ENCODE data around the gene SH3RF1.

DNA sequence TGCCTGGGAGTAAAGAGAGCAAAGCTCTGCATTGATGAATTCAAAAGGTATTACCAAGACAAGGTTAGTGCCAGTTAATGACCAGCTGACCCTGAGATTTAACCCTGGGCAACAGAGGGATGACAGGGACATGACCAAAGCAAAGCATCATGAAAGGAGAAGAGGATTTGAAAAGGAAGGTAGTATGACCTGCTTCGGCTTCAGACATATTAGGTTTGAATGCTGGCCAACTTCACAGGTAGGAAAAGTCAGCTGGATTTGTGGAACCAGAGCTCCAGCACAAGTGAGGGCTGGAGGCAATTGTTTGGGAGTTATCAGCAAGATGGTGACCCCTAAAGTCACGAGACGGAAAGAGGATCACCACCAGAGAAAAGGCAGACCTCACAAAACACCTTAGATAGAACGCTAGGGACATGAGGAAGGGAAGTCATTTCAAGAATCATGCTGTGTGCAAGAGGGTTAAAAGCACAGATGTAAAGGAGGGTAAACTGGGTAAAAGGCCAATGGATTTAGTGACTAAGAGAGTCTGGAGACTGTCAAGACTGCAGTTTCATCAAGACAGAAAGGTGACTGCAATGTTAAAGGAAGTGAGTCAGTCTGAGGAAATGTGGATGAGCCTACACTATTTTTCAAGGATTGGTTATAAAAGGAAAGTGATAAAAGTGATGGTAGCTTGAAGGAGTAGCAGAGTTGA lies 45.6 kb downstream of the SH3RF1 start:
- TF ChIP-seq, protein P1, sequence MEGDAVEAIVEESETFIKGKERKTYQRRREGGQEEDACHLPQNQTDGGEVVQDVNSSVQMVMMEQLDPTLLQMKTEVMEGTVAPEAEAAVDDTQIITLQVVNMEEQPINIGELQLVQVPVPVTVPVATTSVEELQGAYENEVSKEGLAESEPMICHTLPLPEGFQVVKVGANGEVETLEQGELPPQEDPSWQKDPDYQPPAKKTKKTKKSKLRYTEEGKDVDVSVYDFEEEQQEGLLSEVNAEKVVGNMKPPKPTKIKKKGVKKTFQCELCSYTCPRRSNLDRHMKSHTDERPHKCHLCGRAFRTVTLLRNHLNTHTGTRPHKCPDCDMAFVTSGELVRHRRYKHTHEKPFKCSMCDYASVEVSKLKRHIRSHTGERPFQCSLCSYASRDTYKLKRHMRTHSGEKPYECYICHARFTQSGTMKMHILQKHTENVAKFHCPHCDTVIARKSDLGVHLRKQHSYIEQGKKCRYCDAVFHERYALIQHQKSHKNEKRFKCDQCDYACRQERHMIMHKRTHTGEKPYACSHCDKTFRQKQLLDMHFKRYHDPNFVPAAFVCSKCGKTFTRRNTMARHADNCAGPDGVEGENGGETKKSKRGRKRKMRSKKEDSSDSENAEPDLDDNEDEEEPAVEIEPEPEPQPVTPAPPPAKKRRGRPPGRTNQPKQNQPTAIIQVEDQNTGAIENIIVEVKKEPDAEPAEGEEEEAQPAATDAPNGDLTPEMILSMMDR (IDR thresholded peaks at IDR 0.05 in 2 of 3, conservative IDR thresholded peaks at IDR 0.05 in 1 of 3; ENCODE audit: borderline replicate concordance in 1 of 3, insufficient read depth in 1 of 3, low read depth in 2 of 3, low read length in 2 of 3) = no peak
- peak; percentile 36; the same call in 1 of the 2 replicates for TF ChIP-seq RAD21 (IDR thresholded peaks at IDR 0.05; ENCODE audit: low read depth)
- TF ChIP-seq POLR2A (IDR thresholded peaks at IDR 0.05; ENCODE audit: borderline replicate concordance, extremely low read depth, insufficient read depth, insufficient read length) = no peak
- TF ChIP-seq, protein P2, sequence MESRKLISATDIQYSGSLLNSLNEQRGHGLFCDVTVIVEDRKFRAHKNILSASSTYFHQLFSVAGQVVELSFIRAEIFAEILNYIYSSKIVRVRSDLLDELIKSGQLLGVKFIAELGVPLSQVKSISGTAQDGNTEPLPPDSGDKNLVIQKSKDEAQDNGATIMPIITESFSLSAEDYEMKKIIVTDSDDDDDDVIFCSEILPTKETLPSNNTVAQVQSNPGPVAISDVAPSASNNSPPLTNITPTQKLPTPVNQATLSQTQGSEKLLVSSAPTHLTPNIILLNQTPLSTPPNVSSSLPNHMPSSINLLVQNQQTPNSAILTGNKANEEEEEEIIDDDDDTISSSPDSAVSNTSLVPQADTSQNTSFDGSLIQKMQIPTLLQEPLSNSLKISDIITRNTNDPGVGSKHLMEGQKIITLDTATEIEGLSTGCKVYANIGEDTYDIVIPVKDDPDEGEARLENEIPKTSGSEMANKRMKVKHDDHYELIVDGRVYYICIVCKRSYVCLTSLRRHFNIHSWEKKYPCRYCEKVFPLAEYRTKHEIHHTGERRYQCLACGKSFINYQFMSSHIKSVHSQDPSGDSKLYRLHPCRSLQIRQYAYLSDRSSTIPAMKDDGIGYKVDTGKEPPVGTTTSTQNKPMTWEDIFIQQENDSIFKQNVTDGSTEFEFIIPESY (IDR thresholded peaks at IDR 0.05; ENCODE audit: extremely low read depth, insufficient replicate concordance, low read length) = no peak
- peak; percentile 93 for TF ChIP-seq SIN3A (IDR thresholded peaks at IDR 0.05; ENCODE audit: low read depth)
- no peak for TF ChIP-seq EZH2 (IDR thresholded peaks at IDR 0.05)
- TF ChIP-seq, protein P3, sequence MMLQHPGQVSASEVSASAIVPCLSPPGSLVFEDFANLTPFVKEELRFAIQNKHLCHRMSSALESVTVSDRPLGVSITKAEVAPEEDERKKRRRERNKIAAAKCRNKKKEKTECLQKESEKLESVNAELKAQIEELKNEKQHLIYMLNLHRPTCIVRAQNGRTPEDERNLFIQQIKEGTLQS (IDR thresholded peaks at IDR 0.05) = peak; percentile 77; the same call in 1 of the 2 replicates
- TF ChIP-seq EZH2phosphoT487 (IDR thresholded peaks at IDR 0.05; ENCODE audit: borderline replicate concordance) = no peak
- TF ChIP-seq POLR2AphosphoS5 (IDR thresholded peaks at IDR 0.05; ENCODE audit: low read depth, low read length) = peak; percentile 49; the same call in 1 of the 2 replicates
